Right lung (tissue), 5 donors: ENCODE results near the gene LRRIQ1. TPM values are rescaled to one million over a fixed set of nuclear protein-coding genes. Genes with fewer than 3 reads are reported as not detected.
"Not testable (repeated sequence)": the region's sequence is repeated elsewhere in the genome, so short reads cannot be mapped to it uniquely, and the experiment has no call there.

Experiments
- DNase-seq, 2 donors: peaks; one replicate each; pipeline ENCODE4 v3.0.0-alpha.2; 2013
- polyA plus RNA-seq, 5 donors: library from polyadenylated mRNA; unstranded; fragments of 120-200 nt; gene quantifications; one replicate each; pipeline versions ENCODE4 v1.2.1 to v1.2.3, GENCODE V29; 2013; ENCODE audit warnings: inconsistent platforms in 1 of 5, low replicate concordance in 1 of 5; ENCODE audit not compliant: insufficient read length in 5 of 5, insufficient read depth in 1 of 5

The LRRIQ1 gene
- polyA plus RNA-seq, 5 donors = 8.6 to 13.8 (median 10.6) TPM

DNA sequence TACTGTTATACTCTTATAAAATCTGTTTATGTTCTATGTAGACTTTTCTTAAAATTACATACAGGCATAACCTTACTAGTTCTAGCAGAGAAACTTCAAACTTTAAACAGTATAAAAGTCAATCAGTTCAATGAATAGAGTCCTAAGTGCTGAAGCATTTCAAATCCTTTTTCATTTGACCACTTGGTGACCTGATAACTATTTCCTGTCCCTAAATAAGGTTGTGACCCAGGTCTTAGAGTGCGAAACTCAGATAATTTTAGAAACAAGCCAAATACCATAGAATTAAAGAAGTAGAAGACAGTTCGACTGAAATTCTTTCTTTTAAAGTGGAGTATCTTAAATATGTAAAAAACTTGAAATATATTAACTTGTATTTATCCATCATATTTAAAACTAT, 147.7 kb downstream of the LRRIQ1 start:
- no peak for DNase-seq

GRCh38 chr12:85186236-85186635, 150.1 kb downstream of the LRRIQ1 start:
- DNase-seq = no peak

GRCh38 chr12:85188619-85189018, 152.5 kb downstream of the LRRIQ1 start:
- DNase-seq = no peak

DNA sequence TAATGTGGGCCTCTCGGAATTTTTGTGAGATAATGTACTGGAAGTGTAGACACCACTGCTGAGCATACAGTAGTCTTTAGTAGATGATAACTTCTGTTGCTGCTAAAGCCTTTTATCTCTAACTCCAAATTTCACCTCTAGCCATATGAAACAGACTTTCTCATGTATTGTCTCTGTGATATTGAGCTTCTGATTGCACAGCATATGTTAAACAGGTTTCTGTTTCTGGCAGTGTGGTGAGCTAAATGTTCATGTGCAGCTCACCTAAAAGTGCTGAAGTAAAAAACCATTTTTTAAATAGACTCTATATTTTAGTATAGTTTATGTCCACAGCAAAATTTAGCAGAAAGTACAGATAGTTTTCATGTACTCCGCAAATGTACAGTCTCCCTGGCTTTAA, 154.6 kb downstream of the LRRIQ1 start:
- no peak for DNase-seq

DNA sequence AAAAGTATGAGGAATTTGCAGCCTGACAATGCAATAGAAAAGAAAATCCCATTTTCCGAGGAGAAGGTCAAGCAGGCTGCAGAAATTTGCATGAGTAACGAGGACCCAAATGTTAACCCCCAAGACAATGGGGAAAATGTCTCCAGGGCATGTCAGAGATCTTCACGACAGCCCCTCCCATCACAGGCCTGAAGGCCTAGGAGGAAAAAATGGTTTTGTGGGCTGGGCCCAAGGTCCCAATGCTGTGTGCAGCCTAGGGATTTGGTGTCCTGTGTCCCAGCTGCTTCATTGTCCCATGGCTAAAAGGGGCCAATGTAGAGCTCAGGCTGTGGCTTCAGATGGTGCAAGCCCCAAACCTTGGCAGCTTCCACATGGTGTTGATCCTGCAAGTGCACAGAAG, 167.7 kb downstream of the LRRIQ1 start:
- DNase-seq = not testable (repeated sequence)

- DNase-seq = no peak
Measured at GRCh38 chr12:85206543-85206942, 170.4 kb downstream of the LRRIQ1 start.

DNA sequence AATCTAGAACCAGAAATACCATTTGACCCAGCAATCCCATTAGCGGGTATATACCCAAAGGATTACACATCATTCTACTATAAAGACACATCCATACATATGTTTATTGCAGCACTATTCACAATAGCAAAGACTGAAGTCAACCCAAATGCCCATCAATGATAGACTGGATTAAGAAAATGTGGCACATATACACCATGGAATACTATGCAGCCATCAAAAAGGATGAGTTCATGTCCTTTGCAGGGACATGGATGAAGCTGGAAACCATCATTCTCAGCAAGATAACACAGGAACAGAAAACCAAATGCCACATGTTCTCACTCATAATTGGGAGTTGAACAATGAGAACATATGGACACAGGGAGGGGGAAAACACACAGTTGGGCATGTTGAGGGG, 188.2 kb downstream of the LRRIQ1 start:
- DNase-seq = not testable (repeated sequence)

DNA sequence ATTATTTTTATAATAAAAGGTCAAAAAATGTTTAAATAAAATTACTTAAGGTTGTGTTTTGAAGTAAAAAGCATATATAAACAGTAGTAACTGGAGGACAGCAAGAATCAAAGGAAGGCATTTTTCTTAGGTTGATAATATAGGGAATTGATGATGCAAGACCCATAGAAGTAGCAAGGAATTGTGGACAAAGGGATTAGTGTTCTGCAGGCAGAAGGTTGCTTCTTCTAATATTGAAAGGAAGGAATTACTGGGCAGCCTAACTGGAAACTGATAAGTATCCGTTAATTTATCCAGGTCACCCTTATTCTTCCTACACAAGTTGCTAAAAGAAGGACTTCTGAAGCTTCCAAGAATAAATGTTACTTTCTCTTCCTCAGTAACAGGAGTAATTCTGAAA, 189.3 kb downstream of the LRRIQ1 start:
- no peak for DNase-seq

GRCh38 chr12:85237327-85237726, 201.2 kb downstream of the LRRIQ1 start:
- no peak for DNase-seq

DNA sequence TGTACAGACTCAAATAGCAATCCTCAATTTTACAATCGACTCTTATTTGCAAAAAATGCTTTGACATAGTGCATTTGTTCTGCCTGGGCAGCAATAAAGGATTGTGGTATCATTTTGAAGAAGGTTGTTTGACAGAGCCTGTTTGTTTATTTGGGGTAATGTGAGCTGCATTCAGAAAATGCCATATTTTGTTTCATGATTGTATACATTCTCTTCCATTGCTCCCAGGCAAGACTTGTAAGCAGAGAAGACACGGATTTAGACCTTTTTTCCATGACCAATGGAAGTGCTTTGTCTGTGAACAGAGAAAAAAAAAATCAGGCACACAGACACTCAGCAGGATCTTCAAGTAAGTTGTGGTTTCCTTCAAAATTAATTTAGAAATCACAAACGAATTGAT, 208.4 kb downstream of the LRRIQ1 start:
- DNase-seq = no peak

DNA sequence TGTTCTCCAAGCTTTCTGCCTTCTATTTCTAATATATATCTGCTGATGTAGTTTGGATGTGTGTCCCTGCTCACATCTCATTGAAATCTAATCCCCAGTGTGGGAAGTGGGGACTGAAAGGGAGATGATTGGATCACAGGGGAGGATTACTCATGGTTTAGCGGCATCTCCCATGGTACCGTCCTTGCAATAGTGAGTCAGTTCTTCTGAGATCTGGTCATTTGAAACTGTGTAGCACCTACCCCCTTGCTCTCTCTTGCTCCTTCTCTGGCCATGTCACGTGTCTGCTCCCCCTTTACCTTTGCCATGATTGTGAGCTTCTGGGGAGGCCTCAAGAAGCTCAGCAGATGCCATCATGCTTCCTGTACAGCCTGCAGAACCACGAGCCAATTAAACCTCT, 217.7 kb downstream of the LRRIQ1 start:
- no peak for DNase-seq

- DNase-seq = no peak
Measured at GRCh38 chr12:85257671-85258070, 221.5 kb downstream of the LRRIQ1 start.

GRCh38 chr12:85260447-85260846, 224.3 kb downstream of the LRRIQ1 start:
- no peak for DNase-seq

- no peak for DNase-seq
Measured at GRCh38 chr12:85260896-85261295, 224.7 kb downstream of the LRRIQ1 start.

- DNase-seq = no peak
Measured at GRCh38 chr12:85266356-85266755, 230.2 kb downstream of the LRRIQ1 start.

DNA sequence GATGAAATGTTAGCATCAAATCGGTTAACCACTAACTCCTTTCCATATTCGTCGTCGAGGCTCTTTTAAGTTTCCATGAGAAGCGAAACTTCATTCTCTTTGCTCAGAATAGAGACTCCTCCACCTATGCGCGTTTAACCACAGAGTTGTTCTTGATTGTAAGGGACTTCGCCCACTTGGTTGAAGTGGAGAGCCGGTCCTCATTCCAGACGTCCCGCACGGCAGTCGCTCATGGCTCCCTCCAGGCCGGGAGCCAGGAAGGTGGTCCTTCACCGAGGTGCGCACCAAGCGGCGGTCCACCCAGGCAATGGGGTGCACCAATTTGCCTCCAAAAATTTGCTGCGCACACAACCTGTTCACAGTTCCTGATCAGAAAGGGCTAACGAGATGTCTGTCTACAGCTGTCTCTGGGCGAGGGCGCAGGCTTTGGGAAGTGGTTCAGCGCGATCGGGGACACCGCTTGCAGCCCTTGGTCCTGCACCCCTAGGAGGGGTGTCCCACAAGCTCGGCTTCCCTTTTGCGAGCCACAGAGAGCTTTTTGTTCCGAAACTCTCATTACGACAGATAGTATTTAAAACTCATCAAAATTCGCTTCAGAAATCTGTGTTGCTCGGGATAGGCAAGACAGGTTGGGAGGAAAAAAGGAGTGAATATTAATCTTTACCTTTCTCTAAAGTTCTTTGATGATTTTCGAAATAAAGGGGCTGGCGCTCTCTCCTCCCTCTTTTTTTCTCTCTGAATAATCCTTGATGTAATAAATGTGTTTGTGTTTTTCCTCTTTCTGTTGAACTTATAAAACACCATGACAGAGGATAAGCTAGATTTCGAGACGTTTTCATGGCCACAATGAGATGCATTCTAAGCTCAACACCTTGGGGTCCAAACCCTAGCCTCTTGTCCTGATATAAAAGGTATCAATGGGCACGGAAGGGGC, 237.5 kb downstream of the LRRIQ1 start:
- no peak for DNase-seq

DNA sequence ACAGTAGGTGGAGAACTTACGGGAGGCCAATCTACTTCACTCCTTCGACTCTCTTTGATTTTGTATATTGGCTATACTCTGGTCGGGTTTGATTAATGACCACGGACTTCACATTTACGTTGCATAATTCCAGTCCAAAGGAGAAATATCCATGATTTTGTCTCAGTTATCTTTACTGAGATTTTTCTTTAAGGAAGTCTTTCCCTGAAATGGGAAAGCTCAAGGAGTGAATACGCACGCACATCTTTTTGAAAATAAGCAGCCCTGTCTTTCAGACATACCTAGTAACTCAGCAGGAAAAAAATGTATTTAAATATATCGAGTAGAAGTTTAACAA, 238.1 kb downstream of the LRRIQ1 start:
- no peak for DNase-seq

DNA sequence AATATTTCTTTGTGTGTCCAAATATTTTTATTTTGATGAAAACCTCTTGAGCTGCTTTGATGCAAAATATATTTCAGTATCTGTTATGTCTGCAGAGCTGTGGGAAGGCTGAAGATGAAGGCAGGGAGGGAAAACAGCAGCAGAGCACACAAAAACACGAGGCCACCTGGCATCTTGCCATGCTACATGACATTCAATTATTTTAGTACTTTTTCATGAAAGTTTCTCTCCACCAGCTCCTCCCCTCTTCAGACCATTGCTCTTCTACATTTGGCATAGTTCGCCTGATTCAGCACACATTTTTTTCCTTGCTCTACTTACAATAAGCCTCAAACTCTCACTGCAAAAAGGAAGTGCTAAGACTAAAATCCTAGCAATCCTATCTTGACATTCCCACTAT, 239.2 kb downstream of the LRRIQ1 start:
- no peak for DNase-seq

DNA sequence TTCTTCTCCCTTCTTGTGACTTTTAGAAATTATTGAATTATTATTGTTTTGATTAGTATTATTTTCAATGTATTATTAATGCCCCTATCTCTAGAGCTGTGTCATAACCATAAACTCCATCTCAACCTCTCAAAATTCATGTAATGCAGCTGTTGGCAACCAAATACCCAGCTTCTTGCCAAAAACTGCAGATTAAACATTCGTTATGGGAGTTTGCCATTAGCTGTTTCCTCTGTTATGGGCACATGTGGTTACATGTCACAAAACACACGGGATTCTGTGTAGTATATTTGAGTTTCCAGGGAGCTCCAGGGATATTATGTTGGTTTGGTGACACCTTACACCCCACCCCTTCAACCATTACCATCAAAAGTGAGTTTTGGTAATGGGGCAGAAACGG, 241.0 kb downstream of the LRRIQ1 start:
- no peak for DNase-seq

DNA sequence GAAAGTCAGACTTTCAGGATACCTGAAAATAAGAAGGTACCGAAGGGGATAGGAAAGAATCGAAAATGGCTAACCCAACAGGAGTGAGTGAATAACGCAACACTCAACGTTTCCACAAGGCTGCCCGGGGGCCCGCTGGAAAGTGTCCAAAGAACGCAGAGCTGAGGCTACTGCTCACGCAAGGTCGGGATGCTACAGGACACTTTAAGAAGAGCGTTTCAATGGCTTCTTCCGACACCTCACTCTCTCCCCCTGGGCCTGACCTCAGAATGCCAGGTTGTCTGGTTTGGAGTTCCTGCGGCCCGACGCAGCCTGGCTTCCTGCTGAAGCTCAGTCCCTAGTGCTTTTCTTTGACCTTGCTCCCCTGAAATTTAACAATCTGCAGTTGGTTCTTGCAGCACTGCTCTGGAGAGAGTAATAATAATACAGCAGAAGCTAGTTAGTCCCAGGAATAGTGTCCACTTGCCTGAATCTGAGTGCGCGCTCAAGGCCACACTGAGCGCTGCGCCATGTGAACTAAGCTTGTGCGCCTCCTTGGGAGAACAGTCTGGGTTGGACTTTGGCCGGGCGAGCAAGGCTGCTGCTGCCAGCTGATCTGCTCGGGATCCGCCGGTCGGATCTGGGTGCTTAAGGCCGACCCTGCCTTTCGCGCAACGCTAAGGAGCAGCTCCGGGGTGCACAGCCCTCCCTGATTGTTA, 241.9 kb downstream of the LRRIQ1 start:
- no peak for DNase-seq

DNA sequence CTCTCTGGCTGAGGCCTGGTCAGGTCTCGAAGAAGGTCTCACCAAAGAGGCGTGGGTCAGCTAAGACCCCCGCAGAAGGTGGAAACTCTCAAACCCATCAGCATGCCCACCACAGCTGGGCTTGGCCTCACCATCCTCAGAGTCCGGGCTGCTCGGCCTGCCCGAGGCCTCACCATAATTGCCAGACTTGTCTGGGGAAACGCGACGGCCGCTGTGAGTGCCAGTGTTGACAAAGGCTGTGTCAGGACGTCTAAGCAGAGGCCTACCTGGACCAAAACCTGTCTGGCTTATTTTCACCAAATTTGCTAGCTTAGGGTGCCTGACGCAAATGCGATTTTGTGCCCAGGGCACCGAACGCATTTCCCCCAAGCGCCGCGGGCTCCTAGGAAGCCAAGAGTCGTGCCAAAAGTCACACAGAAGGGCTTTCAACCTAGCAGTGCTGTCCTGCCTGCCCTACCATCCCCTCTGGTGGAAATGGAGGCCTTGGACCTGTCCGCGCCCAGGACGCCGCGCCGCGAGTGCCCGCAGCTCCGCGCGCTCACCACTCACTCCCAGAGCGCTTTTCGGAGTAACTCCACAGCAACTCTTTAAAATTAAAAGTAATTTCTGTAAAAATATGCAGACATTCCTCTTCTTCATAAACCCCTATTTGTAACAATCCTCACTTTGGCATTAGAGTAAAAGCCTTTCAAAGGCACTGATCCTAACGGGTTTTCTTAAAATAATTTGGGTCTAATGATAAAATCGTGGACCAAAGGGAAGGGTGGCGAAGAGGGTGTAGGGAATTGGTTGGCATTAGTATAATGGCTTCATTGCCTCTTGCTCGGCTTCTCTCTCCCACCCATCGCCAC, 242.7 kb downstream of the LRRIQ1 start:
- DNase-seq = no peak

DNA sequence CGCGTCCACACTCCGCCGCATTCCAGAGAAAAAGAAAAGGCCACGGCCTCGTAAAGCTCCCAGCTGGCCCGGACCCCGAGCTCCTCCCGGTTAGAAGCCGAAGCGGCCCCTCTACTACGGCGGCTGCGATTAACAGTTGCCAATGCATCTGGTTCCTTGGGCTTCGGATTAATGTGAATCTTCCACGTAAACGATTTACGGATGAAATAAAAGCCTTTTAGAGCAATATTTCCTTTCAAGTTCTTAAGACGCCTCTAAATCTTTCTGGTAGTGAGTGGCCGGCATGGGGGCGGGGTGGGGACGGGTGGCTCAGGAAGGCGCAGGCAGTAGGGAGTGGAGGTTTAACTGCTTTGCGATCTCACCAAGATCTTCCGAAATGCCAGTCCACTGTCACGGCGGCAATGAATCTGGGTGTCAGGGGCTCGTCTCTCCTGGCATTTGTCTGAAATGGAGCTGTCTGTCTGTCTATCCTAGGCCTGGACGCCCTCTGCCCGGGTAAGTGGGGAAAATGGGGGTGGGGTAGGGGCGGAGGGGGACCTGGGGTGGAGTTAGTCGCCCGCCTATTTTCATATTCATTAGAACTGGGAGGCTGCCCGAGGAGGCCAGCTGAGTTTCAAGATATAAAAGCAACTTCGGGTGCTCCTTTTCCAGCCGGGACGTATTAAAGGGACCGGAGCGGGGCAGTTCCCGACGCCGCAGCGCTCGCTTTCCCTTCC, 243.5 kb downstream of the LRRIQ1 start:
- no peak for DNase-seq
